ENCODE results near the gene PLOD1. TPM values are rescaled to one million over a fixed set of nuclear protein-coding genes. Genes with fewer than 3 reads are reported as not detected.

Gene PLOD1
- total and polyA plus RNA-seq, 8 donors = 20.0 to 55.2 (median 35.1) TPM

DNA sequence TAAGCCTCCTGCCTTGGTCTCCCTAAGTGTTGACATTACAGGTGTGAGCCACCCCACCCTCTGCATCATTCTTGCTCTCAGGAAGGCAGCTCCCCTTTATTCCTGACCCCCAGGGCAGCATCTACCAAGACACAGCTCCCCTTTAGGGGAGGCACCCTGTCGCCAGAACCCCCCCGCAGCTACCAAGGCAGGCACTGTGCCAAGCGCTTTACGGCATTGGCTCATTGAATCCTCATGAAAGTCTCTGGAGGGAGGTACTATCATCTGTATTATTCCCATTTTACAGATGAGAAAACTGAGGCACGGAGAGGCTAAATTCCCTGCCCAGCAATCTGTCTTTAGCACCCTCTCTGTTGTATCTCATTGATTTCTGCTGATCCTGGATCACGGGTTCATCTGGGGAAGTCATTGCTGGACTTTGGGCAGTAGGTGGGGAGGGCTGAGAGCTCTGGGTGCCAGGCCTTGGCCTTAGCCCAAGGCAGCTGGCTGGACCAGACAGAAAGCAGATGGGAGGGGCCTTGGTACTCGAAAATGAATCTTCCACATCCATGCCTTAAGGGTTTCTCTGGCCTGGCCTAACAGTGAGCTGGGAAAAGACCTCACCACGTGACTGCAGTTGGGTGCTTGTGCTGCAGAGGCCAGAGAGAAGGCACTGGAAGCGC lies 5.9 kb downstream of the PLOD1 start:
- Histone ChIP-seq H3K27me3 (no peaks in the 10 kb centered on the region), H3K9me3 (no peaks in the 10 kb centered on the region), H3K4me1 (peaks cover 0 to 11% (median 0%) of the 10 kb centered on the region in 3 donors), H3K4me3 (no peak overlapping the region), H3K36me3 (no peaks in the 10 kb centered on the region), H3K27ac (no peak overlapping the region)
- TF ChIP-seq, protein P1, sequence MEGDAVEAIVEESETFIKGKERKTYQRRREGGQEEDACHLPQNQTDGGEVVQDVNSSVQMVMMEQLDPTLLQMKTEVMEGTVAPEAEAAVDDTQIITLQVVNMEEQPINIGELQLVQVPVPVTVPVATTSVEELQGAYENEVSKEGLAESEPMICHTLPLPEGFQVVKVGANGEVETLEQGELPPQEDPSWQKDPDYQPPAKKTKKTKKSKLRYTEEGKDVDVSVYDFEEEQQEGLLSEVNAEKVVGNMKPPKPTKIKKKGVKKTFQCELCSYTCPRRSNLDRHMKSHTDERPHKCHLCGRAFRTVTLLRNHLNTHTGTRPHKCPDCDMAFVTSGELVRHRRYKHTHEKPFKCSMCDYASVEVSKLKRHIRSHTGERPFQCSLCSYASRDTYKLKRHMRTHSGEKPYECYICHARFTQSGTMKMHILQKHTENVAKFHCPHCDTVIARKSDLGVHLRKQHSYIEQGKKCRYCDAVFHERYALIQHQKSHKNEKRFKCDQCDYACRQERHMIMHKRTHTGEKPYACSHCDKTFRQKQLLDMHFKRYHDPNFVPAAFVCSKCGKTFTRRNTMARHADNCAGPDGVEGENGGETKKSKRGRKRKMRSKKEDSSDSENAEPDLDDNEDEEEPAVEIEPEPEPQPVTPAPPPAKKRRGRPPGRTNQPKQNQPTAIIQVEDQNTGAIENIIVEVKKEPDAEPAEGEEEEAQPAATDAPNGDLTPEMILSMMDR (IDR thresholded peaks at IDR 0.05) = no peak
- ATAC-seq (peak; percentile 50 to 78 (median 60)), FAIRE-seq (no peak), DNase-seq (peak in 1 of 6 donors; percentile 39)
- whole genome bisulfite sequencing, 2 donors = 60 to 67% methylated on average over 9 of the region's 9 CpGs
- intact Hi-C loops (cut with DNase I) = no loop called here

DNA sequence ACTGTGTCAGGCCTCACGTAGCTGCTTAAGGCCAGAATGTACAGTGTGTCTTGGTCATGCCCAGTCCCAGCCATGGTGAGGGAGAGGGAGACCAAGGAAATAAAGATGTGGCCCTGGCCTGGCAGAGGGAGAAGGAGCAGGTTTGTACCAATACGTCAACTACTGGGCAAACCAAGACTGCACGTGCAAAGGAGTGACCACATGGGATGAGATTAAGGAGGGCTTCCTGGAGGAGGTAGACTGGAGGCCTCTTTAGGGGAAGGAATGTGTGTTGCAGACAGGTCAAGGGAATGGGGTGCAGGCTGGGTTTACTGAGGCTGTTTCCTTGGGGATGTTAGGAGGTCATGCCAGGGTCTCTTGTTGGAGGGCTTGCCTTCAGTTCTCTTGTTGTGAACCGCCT lies 7.8 kb downstream of the PLOD1 start:
- Histone ChIP-seq H3K36me3 (no peaks in the 10 kb centered on the region), H3K9me3 (no peaks in the 10 kb centered on the region), H3K4me1 (peaks cover 0 to 5% (median 0%) of the 10 kb centered on the region in 3 donors), H3K27me3 (no peaks in the 10 kb centered on the region), H3K4me3 (no peak overlapping the region), H3K27ac (no peak overlapping the region)
- TF ChIP-seq, protein P1 (IDR thresholded peaks at IDR 0.05) = no peak
- ATAC-seq (no peak), FAIRE-seq (no peak), DNase-seq (no peak)
- intact Hi-C loops (cut with DNase I) = no loop called here
- 85 to 87% methylated on average over 4 of the region's 4 CpGs for WGBS, 2 donors

DNA sequence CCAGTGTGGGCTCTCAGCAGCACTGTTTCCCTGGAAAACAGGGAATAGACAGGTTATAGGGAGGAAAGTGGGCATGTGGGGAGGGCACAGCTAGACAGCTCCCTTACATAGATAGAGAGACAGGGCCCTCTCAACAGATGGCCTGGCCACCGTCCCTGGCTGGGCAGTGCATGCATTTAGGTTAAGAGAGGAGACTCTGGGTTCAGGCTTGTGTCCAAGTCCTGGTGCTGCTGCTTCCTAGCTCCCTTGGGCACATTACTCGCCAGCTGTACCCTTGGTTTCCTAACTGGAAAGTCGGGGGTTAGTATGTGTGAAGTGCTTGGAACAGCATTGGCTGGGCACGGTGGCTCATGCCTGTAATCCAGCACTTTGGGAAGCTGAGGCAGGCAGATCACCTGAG lies 9.1 kb downstream of the PLOD1 start:
- TF ChIP-seq, protein P1 (IDR thresholded peaks at IDR 0.05) = no peak
- FAIRE-seq = no peak

DNA sequence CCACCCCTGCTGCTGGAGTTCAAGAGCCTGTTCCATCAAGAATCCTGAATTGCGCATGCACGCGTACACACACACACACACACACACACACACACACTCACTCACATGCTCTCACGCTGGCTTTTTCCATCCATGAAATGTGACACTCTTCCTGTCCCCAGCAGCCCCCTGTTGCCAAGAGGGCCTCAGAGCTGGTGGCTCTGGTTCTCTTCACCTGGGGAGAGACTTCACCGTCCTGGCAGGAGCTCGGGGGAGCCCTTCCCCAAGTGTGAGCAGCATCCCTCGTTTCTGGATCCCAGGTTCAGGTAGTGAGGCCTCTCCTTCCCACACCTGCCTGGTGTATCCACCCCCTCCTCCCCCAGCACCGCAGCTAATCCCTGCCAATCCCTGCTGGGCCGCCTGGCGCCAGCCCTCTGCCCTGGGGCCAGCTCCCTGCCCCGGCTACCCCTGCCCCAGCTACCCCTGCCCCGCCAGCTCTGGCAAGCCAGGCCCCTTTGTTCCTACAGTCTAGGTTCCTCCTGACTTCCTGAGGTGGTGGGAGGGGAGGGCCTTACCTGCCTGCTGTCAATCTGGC lies 9.9 kb downstream of the PLOD1 start:
- Histone ChIP-seq H3K4me1 (peaks cover 0 to 5% (median 0%) of the 10 kb centered on the region in 3 donors), H3K27me3 (no peaks in the 10 kb centered on the region), H3K36me3 (no peaks in the 10 kb centered on the region), H3K27ac (no peak overlapping the region), H3K4me3 (no peak overlapping the region), H3K9me3 (no peaks in the 10 kb centered on the region)
- intact Hi-C loops (cut with DNase I) = no loop called here
- FAIRE-seq (no peak), DNase-seq (no peak), ATAC-seq (no peak)
- 79 to 83% methylated on average over 10 to 12 of the region's 12 CpGs for WGBS, 2 donors
- TF ChIP-seq, protein P1 (IDR thresholded peaks at IDR 0.05) = no peak

More for the DNA sequence above, 9.1 kb downstream of the PLOD1 start:
- Histone ChIP-seq H3K27ac (no peak overlapping the region), H3K4me3 (no peak overlapping the region), H3K4me1 (peaks cover 0 to 5% (median 0%) of the 10 kb centered on the region in 3 donors), H3K36me3 (no peaks in the 10 kb centered on the region), H3K27me3 (no peaks in the 10 kb centered on the region), H3K9me3 (no peaks in the 10 kb centered on the region)
- ATAC-seq = no peak
- WGBS, 2 donors = 90 to 91% methylated on average over 4 of the region's 4 CpGs
- intact Hi-C loops (cut with DNase I) = no loop called here
- DNase-seq = no peak

DNA sequence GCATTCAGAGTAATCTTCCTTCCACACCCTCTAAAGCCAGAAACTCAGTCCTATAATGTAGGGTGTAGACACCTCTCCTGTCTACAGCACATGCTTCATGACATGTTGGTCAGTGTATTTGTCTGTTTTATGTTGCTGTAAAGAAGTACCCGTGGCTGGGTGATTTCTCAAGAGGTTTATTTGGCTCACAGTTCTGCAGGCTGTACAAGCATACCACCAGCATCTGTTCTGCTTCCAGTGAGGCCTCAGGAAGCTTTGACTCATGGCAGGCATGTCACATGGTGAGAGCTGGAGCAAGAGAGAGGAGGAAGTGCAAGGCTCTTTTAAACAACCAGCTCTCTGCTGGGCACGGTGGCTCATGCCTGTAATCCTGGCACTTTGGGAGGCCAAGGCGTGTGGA lies 12.1 kb downstream of the PLOD1 start:
- Histone ChIP-seq H3K27me3 (no peaks in the 10 kb centered on the region), H3K9me3 (no peaks in the 10 kb centered on the region), H3K27ac (no peak overlapping the region), H3K4me1 (no peaks in the 10 kb centered on the region), H3K36me3 (no peaks in the 10 kb centered on the region), H3K4me3 (no peak overlapping the region)
- intact Hi-C loops (cut with DNase I) = no loop called here
- FAIRE-seq (no peak), ATAC-seq (no peak), DNase-seq (no peak)
- WGBS, 2 donors = 88 to 90% methylated on average over 3 of the region's 3 CpGs
- TF ChIP-seq, protein P1 (IDR thresholded peaks at IDR 0.05) = no peak
